ENCODE data around the gene ARL2BP. TPM values are rescaled to one million over a fixed set of nuclear protein-coding genes. Genes with fewer than 3 reads are reported as not detected.

The ARL2BP gene
- total RNA-seq, 1 donor from 2014 or later, result 37.1 TPM

- Histone ChIP-seq H3K4me3 (ENCODE audit: low read length in 3 of 3) (no peak overlapping the region), H3K36me3 (ENCODE audit: control insufficient read depth in 3 of 3, insufficient read depth in 3 of 3, low read length in 3 of 3) (peaks cover 21 to 50% (median 42%) of the 10 kb centered on the region in 3 donors), H3K9me3 (ENCODE audit: control insufficient read depth in 3 of 3, low read length in 3 of 3) (no peaks in the 10 kb centered on the region), H3K4me1 (ENCODE audit: control insufficient read depth in 3 of 3, insufficient read depth in 3 of 3, low read length in 3 of 3) (peaks cover 0 to 7% (median 0%) of the 10 kb centered on the region in 3 donors), H3K9ac (ENCODE audit: low read depth in 1 of 3, low read length in 3 of 3) (no peak overlapping the region), H3K27me3 (ENCODE audit: control insufficient read depth in 3 of 3, insufficient read depth in 3 of 3, low read length in 3 of 3) (no peaks in the 10 kb centered on the region), H3K27ac (ENCODE audit: low read depth, low read length) (no peak overlapping the region)
Measured at GRCh38 chr16:57234707-57235092, 10.4 kb upstream of the ARL2BP start.

GRCh38 chr16:57235128-57236021 lies 9.7 kb upstream of the ARL2BP start:
- H3K36me3 ChIP-seq (ENCODE audit: control insufficient read depth in 3 of 3, insufficient read depth in 3 of 3, low read length in 3 of 3), result peaks cover 19 to 50% (median 40%) of the 10 kb centered on the region in 3 donors
- no peaks in the 10 kb centered on the region for H3K27me3 ChIP-seq (ENCODE audit: control insufficient read depth in 3 of 3, insufficient read depth in 3 of 3, low read length in 3 of 3)
- no peak overlapping the region for H3K27ac ChIP-seq (ENCODE audit: low read depth, low read length)
- H3K9me3 ChIP-seq (ENCODE audit: control insufficient read depth in 3 of 3, low read length in 3 of 3), result no peaks in the 10 kb centered on the region
- peaks cover 0 to 7% (median 0%) of the 10 kb centered on the region in 3 donors for H3K4me1 ChIP-seq (ENCODE audit: control insufficient read depth in 3 of 3, insufficient read depth in 3 of 3, low read length in 3 of 3)
- no peak overlapping the region for H3K9ac ChIP-seq (ENCODE audit: low read depth in 1 of 3, low read length in 3 of 3)
- H3K4me3 ChIP-seq (ENCODE audit: low read length in 3 of 3), result no peak overlapping the region

- peaks cover 0 to 7% (median 0%) of the 10 kb centered on the region in 3 donors for H3K4me1 ChIP-seq (ENCODE audit: control insufficient read depth in 3 of 3, insufficient read depth in 3 of 3, low read length in 3 of 3)
- no peaks in the 10 kb centered on the region for H3K9me3 ChIP-seq (ENCODE audit: control insufficient read depth in 3 of 3, low read length in 3 of 3)
- peaks cover 14 to 44% (median 35%) of the 10 kb centered on the region in 3 donors for H3K36me3 ChIP-seq (ENCODE audit: control insufficient read depth in 3 of 3, insufficient read depth in 3 of 3, low read length in 3 of 3)
- no peak overlapping the region for H3K9ac ChIP-seq (ENCODE audit: low read depth in 1 of 3, low read length in 3 of 3)
- no peak overlapping the region for H3K27ac ChIP-seq (ENCODE audit: low read depth, low read length)
- H3K27me3 ChIP-seq (ENCODE audit: control insufficient read depth in 3 of 3, insufficient read depth in 3 of 3, low read length in 3 of 3), result no peaks in the 10 kb centered on the region
- H3K4me3 ChIP-seq (ENCODE audit: low read length in 3 of 3), result no peak overlapping the region
Measured at GRCh38 chr16:57236022-57236350, 9.1 kb upstream of the ARL2BP start.

DNA sequence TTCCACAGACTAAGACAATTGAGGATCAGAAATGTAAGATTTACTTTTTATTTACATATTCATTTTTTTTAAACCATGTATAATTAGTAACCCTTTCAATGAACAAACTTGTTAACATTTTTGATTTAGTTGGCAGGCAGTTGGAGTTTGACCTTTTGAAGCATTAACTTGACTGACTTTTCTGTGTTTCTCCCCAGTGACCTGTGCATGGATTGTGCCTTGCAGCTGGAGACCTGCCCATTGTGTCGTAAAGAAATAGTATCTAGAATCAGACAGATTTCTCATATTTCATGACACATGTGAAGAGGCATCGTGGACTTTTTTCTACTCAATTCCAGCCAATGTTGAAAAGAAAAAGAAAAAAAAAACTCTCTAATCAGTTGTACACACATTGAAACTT lies 6.4 kb upstream of the ARL2BP start:
- no peak overlapping the region for H3K9ac ChIP-seq (ENCODE audit: low read depth in 1 of 3, low read length in 3 of 3)
- no peaks in the 10 kb centered on the region for H3K9me3 ChIP-seq (ENCODE audit: control insufficient read depth in 3 of 3, low read length in 3 of 3)
- peaks cover 10 to 22% (median 19%) of the 10 kb centered on the region in 3 donors for H3K36me3 ChIP-seq (ENCODE audit: control insufficient read depth in 3 of 3, insufficient read depth in 3 of 3, low read length in 3 of 3)
- no peak overlapping the region for H3K4me3 ChIP-seq (ENCODE audit: low read length in 3 of 3)
- no peaks in the 10 kb centered on the region for H3K27me3 ChIP-seq (ENCODE audit: control insufficient read depth in 3 of 3, insufficient read depth in 3 of 3, low read length in 3 of 3)
- peaks cover 0 to 4% (median 0%) of the 10 kb centered on the region in 3 donors for H3K4me1 ChIP-seq (ENCODE audit: control insufficient read depth in 3 of 3, insufficient read depth in 3 of 3, low read length in 3 of 3)
- no peak overlapping the region for H3K27ac ChIP-seq (ENCODE audit: low read depth, low read length)

DNA sequence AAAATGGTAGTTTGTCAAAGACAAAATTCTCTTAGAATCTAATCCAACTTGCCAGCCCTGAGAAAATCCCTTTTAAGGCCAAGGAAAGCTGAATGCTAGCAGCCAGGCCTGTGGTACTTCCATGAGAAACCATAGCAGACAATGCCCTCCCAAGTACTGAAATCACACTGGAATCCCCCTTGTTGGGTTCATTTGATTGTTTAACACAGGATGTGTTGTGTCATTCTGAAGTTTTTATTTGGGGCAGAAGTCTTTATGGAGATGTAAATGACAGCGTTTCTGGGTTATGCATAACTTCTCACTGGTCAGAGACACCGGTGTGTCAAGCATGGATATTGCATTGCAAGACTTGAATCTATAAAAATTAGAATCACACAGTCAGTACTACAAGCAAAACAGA lies 6.0 kb upstream of the ARL2BP start:
- no peaks in the 10 kb centered on the region for H3K27me3 ChIP-seq (ENCODE audit: control insufficient read depth in 3 of 3, insufficient read depth in 3 of 3, low read length in 3 of 3)
- no peak overlapping the region for H3K27ac ChIP-seq (ENCODE audit: low read depth, low read length)
- peaks cover 9 to 18% (median 16%) of the 10 kb centered on the region in 3 donors for H3K36me3 ChIP-seq (ENCODE audit: control insufficient read depth in 3 of 3, insufficient read depth in 3 of 3, low read length in 3 of 3)
- no peaks in the 10 kb centered on the region for H3K4me1 ChIP-seq (ENCODE audit: control insufficient read depth in 3 of 3, insufficient read depth in 3 of 3, low read length in 3 of 3)
- H3K9me3 ChIP-seq (ENCODE audit: control insufficient read depth in 3 of 3, low read length in 3 of 3), result no peaks in the 10 kb centered on the region
- no peak overlapping the region for H3K4me3 ChIP-seq (ENCODE audit: low read length in 3 of 3)
- H3K9ac ChIP-seq (ENCODE audit: low read depth in 1 of 3, low read length in 3 of 3), result no peak overlapping the region

DNA sequence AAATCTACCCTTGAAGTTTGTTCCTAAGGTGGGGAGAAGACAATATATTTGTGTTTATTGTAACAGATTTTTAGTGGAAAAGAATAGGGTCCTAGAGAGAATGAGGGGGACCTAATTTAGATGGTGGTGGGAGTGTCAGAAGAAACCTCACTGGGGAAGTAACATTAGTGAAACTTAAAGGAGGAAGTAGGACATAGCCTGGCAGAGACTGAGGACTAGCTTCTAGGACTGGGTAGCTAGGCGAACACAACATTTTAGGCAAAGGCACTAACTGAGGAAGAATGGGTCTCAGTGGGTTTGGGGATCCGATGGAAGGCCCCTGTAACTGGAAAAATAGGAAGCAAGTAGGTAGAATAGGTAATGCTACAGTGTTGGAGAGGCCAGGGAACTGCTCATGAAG lies 4.2 kb upstream of the ARL2BP start:
- Histone ChIP-seq H3K4me3 (ENCODE audit: low read length in 3 of 3) (no peak overlapping the region), H3K27me3 (ENCODE audit: control insufficient read depth in 3 of 3, insufficient read depth in 3 of 3, low read length in 3 of 3) (no peaks in the 10 kb centered on the region), H3K27ac (ENCODE audit: low read depth, low read length) (no peak overlapping the region), H3K36me3 (ENCODE audit: control insufficient read depth in 3 of 3, insufficient read depth in 3 of 3, low read length in 3 of 3) (peaks cover 4 to 12% (median 8%) of the 10 kb centered on the region in 3 donors), H3K4me1 (ENCODE audit: control insufficient read depth in 3 of 3, insufficient read depth in 3 of 3, low read length in 3 of 3) (peaks cover 0 to 5% (median 4%) of the 10 kb centered on the region in 3 donors), H3K9me3 (ENCODE audit: control insufficient read depth in 3 of 3, low read length in 3 of 3) (no peaks in the 10 kb centered on the region), H3K9ac (ENCODE audit: low read depth in 1 of 3, low read length in 3 of 3) (no peak overlapping the region)

DNA sequence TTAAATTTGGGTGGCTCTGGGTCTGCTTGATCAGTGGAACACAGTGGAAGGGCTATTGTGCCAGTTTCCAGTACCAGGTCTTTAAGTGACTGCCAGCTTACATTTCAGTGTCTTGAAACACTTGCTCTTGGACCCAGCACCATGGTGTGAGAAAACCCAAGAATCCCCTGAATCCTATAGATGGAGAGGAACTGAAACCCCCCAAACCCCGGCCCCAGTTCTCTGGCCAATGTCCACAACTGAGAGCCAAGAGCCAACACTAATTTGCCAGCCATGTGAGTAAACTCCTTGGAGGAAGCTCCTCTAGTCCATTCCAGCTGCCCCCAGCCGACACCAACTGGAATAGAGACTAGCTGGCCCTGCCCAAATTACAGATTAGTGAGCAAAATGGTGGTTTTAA lies 2.4 kb upstream of the ARL2BP start:
- no peak overlapping the region for H3K9ac ChIP-seq (ENCODE audit: low read depth in 1 of 3, low read length in 3 of 3)
- peaks cover 2 to 6% (median 5%) of the 10 kb centered on the region in 3 donors for H3K4me1 ChIP-seq (ENCODE audit: control insufficient read depth in 3 of 3, insufficient read depth in 3 of 3, low read length in 3 of 3)
- no peaks in the 10 kb centered on the region for H3K27me3 ChIP-seq (ENCODE audit: control insufficient read depth in 3 of 3, insufficient read depth in 3 of 3, low read length in 3 of 3)
- H3K4me3 ChIP-seq (ENCODE audit: low read length in 3 of 3), result no peak overlapping the region
- H3K36me3 ChIP-seq (ENCODE audit: control insufficient read depth in 3 of 3, insufficient read depth in 3 of 3, low read length in 3 of 3), result peaks cover 7 to 11% (median 8%) of the 10 kb centered on the region in 3 donors
- no peaks in the 10 kb centered on the region for H3K9me3 ChIP-seq (ENCODE audit: control insufficient read depth in 3 of 3, low read length in 3 of 3)
- H3K27ac ChIP-seq (ENCODE audit: low read depth, low read length), result no peak overlapping the region

DNA sequence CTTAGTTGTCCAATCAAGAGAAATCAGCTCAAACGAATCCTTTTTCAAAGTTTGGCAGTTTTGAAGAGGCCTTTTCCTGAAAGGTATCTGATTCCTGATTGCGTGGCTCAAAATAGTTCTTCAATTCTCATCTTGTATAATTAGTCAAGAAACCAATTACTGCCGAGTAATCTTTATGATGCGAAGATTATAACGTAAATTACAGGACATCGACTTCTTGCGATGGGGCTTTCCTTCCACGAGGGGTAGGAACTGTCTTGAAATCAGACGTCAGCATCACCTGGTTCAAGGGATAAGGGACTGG lies 644 bp upstream of the ARL2BP start:
- Histone ChIP-seq H3K9ac (ENCODE audit: low read depth in 1 of 3, low read length in 3 of 3) (peak overlapping the region; percentile 10 to 90 (median 60)), H3K27me3 (ENCODE audit: control insufficient read depth in 3 of 3, insufficient read depth in 3 of 3, low read length in 3 of 3) (no peaks in the 10 kb centered on the region), H3K27ac (ENCODE audit: low read depth, low read length) (peak overlapping the region; percentile 87), H3K9me3 (ENCODE audit: control insufficient read depth in 3 of 3, low read length in 3 of 3) (no peaks in the 10 kb centered on the region), H3K36me3 (ENCODE audit: control insufficient read depth in 3 of 3, insufficient read depth in 3 of 3, low read length in 3 of 3) (peaks cover 15 to 19% (median 16%) of the 10 kb centered on the region in 3 donors), H3K4me1 (ENCODE audit: control insufficient read depth in 3 of 3, insufficient read depth in 3 of 3, low read length in 3 of 3) (peaks cover 2 to 6% (median 5%) of the 10 kb centered on the region in 3 donors), H3K4me3 (ENCODE audit: low read length in 3 of 3) (peak overlapping the region; percentile 69 to 89 (median 82))

DNA sequence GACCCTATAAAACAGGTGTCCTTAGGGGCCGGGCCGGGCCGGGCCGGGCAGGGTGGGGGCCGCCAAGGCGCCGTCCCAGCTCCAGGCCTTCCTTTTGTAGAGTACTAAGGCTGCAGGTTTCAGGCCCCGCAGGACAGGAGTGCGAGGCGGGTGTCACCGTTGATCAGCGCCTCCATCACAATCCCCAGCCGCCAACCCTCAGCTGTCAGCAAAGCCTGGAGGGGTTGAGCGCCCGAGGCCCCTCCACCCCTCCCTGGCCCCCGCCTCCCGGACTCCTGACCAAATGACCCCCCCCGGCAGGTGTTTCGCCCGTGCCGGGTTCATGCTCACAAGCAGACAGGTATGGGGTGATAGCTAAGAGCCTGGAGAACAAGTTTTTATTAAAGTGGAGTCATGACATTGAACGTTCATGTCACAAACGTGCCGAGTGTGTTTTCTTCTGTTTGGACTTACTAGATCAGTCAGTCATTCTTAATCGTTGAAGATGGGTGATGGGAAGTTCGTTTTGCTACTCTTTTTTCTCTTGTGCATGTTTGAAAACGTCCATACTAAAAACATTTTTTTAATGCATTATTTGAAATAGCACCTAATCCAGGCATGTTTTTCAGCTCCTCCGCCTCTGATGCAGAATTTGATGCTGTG lies 534 bp downstream of the ARL2BP start:
- Histone ChIP-seq H3K9ac (ENCODE audit: low read depth in 1 of 3, low read length in 3 of 3) (peak overlapping the region; percentile 80 to 90 (median 81)), H3K36me3 (ENCODE audit: control insufficient read depth in 3 of 3, insufficient read depth in 3 of 3, low read length in 3 of 3) (peaks cover 23 to 29% (median 24%) of the 10 kb centered on the region in 3 donors), H3K9me3 (ENCODE audit: control insufficient read depth in 3 of 3, low read length in 3 of 3) (no peaks in the 10 kb centered on the region), H3K4me3 (ENCODE audit: low read length in 3 of 3) (peak overlapping the region; percentile 69 to 81 (median 78)), H3K4me1 (ENCODE audit: control insufficient read depth in 3 of 3, insufficient read depth in 3 of 3, low read length in 3 of 3) (peaks cover 2 to 6% (median 5%) of the 10 kb centered on the region in 3 donors), H3K27ac (ENCODE audit: low read depth, low read length) (peak overlapping the region; percentile 87), H3K27me3 (ENCODE audit: control insufficient read depth in 3 of 3, insufficient read depth in 3 of 3, low read length in 3 of 3) (no peaks in the 10 kb centered on the region)

- Histone ChIP-seq H3K27me3 (ENCODE audit: control insufficient read depth in 3 of 3, insufficient read depth in 3 of 3, low read length in 3 of 3) (no peaks in the 10 kb centered on the region), H3K4me3 (ENCODE audit: low read length in 3 of 3) (no peak overlapping the region), H3K9ac (ENCODE audit: low read depth in 1 of 3, low read length in 3 of 3) (no peak overlapping the region), H3K9me3 (ENCODE audit: control insufficient read depth in 3 of 3, low read length in 3 of 3) (no peaks in the 10 kb centered on the region), H3K36me3 (ENCODE audit: control insufficient read depth in 3 of 3, insufficient read depth in 3 of 3, low read length in 3 of 3) (peaks cover 54 to 73% (median 66%) of the 10 kb centered on the region in 3 donors), H3K27ac (ENCODE audit: low read depth, low read length) (no peak overlapping the region), H3K4me1 (ENCODE audit: control insufficient read depth in 3 of 3, insufficient read depth in 3 of 3, low read length in 3 of 3) (no peaks in the 10 kb centered on the region)
Measured at GRCh38 chr16:57251352-57251751, 6.3 kb downstream of the ARL2BP start.
